Measurements from ENCODE around the gene MKNK2.

GRCh38 chr19:2040647-2041432 lies 10.2 kb downstream of the MKNK2 start:
- TF ChIP-seq CTCF (IDR thresholded peaks at IDR 0.05) (no peak), POLR2A (IDR thresholded peaks at IDR 0.05) (no peak)

Data from uterus (tissue), 2 donors.